ENCODE data around the gene EPHB3.

The EPHB3 gene

DNA sequence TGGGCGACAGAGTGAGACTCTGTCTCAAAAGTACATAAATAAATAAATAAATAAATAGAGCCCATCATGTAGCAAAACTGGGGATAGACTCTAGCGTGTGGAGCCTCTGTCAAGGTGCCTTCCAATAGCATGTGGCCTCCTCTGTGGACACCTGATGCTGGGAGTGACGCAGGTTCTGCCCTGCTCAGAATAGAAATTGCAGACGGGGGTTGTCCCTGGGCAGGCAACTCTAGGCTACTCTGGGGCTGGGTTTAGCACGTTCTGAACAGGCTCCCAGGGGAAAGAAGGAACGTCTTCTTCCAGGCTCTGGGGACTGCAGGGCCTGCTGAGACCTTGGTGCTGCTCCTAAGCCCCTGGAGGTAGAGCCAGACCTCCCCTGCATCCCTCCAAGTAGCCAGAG is 65.3 kb downstream of the EPHB3 start:
- no peak for DNase-seq (ENCODE audit: low spot score)

DNA sequence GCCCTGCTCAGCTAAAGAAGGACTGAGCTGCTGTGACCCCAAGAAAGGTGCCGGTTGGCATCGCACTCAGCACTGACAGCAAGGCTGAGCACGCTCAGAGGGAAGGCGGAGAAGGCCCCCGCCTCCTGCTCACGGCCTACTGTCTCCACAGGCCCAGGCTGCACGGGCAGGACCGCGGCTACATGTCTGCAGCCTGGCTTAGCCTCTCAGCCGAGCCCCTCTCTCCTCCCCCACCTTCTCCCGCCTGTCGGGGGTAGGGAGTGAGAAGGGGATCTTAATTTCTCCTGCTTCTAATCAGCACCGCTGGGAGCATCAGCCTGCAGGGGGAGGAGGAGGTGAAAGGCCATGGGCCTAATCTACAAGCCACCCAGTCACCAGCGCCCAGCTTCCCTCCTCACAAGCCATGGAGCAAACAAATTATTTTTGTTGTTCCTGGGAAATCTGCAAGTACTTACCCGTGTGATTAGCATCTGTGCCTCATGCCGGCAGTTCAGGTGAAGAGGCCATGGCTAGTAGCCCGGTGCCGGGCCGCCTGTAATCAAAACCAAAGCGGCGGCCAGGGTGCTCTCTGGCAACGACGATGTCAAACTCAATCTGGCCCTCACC is 68.1 kb downstream of the EPHB3 start:
- DNase-seq (ENCODE audit: low spot score) = no peak

DNA sequence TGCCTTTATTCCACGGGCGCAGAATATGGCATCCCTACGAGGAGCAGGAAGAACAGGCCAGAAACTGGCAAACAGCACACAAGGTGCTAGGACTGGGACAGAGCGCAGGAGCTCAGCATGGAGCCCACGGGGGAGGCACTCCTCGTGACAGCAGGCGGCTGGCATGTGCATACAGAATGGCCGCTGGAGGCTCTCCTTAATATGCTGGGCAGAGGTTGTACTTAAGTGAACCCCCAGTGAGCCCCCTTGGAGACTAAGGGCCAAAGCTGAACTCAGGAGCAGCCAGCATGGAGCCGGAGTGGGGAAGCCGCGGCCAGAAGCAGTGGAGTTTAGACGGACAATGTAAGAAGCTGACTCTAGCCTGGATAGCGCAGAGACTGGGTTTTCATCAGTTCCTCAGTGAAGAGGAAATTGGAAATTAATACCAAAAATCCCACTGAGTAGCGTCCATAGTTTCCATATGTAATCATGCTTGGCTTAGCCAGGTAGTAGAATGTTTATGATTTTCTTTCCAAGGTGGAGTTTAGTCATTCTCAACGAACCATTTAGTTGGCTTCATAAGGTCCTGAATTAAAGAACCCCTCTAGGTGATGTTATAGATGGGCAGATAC is 69.4 kb downstream of the EPHB3 start:
- DNase-seq (ENCODE audit: low spot score) = no peak

- DNase-seq (ENCODE audit: low spot score) = no peak
These were observed 69.9 kb downstream of the EPHB3 start for GRCh38 chr3:184631472-184631861.

Data from CD4-positive, alpha-beta T cell treated with Interleukin-2 at 100 ng/mL for 4 hours (primary cell).